OCI-LY1 (cell line): ENCODE data around the gene FBXW11.

Experiments used
- H2AFZ ChIP-seq: fragments of 200-600 bp; sonication (generic), shearing (Covaris generic); 2 replicates; pipeline ENCODE4 v1.6.0; 2014; ENCODE audit warnings: antibody characterized with exemption, mild to moderate bottlenecking, low read length
- H3F3A ChIP-seq: fragments of 200-600 bp; sonication (generic), shearing (Covaris generic); 2 replicates; pipeline ENCODE4 v1.6.0; 2014; ENCODE audit warnings: mild to moderate bottlenecking, antibody characterized with exemption, low read length, moderate library complexity; ENCODE audit not compliant: insufficient read depth
- H3K27ac ChIP-seq: fragments of 200-600 bp; sonication (generic); 2 replicates; pipeline ENCODE4 v1.5.1; 2014; ENCODE audit warnings: low read length, mixed run types, mild to moderate bottlenecking, low read depth; ENCODE audit not compliant: poor library complexity, severe bottlenecking
- H3K27me3 ChIP-seq: fragments of 200-600 bp; sonication (generic); 2 replicates; pipeline ENCODE4 v1.6.0; 2014; ENCODE audit warnings: antibody characterized with exemption, mild to moderate bottlenecking, low read length, moderate library complexity; ENCODE audit not compliant: insufficient read depth
- H3K36me3 ChIP-seq: fragments of 200-600 bp; sonication (generic); 2 replicates; pipeline ENCODE4 v1.6.1; 2014; ENCODE audit warnings: mild to moderate bottlenecking, antibody characterized with exemption, low read length, moderate library complexity, mixed read lengths; ENCODE audit not compliant: insufficient read depth
- H3K4me1 ChIP-seq: fragments of 200-600 bp; sonication (generic); 2 replicates; pipeline ENCODE4 v1.5.1; 2014; ENCODE audit warnings: mild to moderate bottlenecking, low read length, moderate library complexity; ENCODE audit not compliant: insufficient read depth, severe bottlenecking
- H3K4me2 ChIP-seq: fragments of 200-600 bp; sonication (generic), shearing (Covaris generic); 2 replicates; pipeline ENCODE4 v1.6.1; 2014; ENCODE audit warnings: low read length
- H3K4me3 ChIP-seq: fragments of 200-600 bp; sonication (generic); 2 replicates; pipeline ENCODE4 v1.5.1; 2014; ENCODE audit warnings: low read length, low read depth, mild to moderate bottlenecking, mixed read lengths; ENCODE audit not compliant: poor library complexity, severe bottlenecking
- H3K79me2 ChIP-seq: fragments of 200-600 bp; shearing (Covaris generic); 2 replicates; pipeline ENCODE4 v1.6.1; 2016; ENCODE audit warnings: mixed run types, low read length, mixed read lengths; ENCODE audit not compliant: insufficient read depth
- H3K9ac ChIP-seq: fragments of 200-600 bp; sonication (generic), shearing (Covaris generic); 2 replicates; pipeline ENCODE4 v1.6.1; 2014; ENCODE audit warnings: mild to moderate bottlenecking, low read length, mixed read lengths
- H3K9me2 ChIP-seq: fragments of 200-600 bp; sonication (generic), shearing (Covaris generic); 2 replicates; pipeline ENCODE4 v1.6.1; 2014; ENCODE audit warnings: low read depth, mild to moderate bottlenecking, low read length, mixed read lengths
- H3K9me3 ChIP-seq: fragments of 200-600 bp; shearing (Covaris generic); 2 replicates; pipeline ENCODE4 v1.6.1; 2014; ENCODE audit warnings: low read length, mixed read lengths
- H4K20me1 ChIP-seq: fragments of 200-600 bp; sonication (generic), shearing (Covaris generic); 2 replicates; pipeline ENCODE4 v1.6.0; 2016; ENCODE audit warnings: mild to moderate bottlenecking, low read length; ENCODE audit not compliant: insufficient read depth
- CTCF ChIP-seq: fragments of 200-600 bp; sonication (generic), shearing (Covaris generic); IDR thresholded peaks from 2 replicates; pipeline ENCODE4 v1.5.1; 2017; ENCODE audit warnings: mild to moderate bottlenecking, antibody characterized with exemption, low read length, moderate library complexity, mixed read lengths
- EZH2 ChIP-seq: fragments of 200-600 bp; sonication (generic), shearing (Covaris generic); IDR thresholded peaks from 2 replicates; pipeline ENCODE4 v1.8.0; 2017; ENCODE audit warnings: borderline replicate concordance, mixed run types, mild to moderate bottlenecking, antibody characterized with exemption, low read length, moderate library complexity, mixed read lengths

The FBXW11 gene

GRCh38 chr5:171823269-171823668 lies 183.2 kb downstream of the FBXW11 start:
- H3K9me2 ChIP-seq, result no peaks in the 10 kb centered on the region
- H3K4me1 ChIP-seq, result no peaks in the 10 kb centered on the region
- H3K4me2 ChIP-seq, result no peak overlapping the region
- 0 out of 2 replicates have a peak, but pooled peaks cover 6% of the 10 kb centered on the region for H3K27me3 ChIP-seq
- H3K9me3 ChIP-seq, result no peaks in the 10 kb centered on the region
- no peak overlapping the region for H3K4me3 ChIP-seq
- H3K27ac ChIP-seq, result no peak overlapping the region
- H4K20me1 ChIP-seq, result no peaks in the 10 kb centered on the region
- no peaks in the 10 kb centered on the region for H3F3A ChIP-seq
- no peak overlapping the region for H2AFZ ChIP-seq
- H3K79me2 ChIP-seq, result no peaks in the 10 kb centered on the region
- no peak overlapping the region for H3K9ac ChIP-seq
- no peak for TF ChIP-seq EZH2
- no peak for TF ChIP-seq CTCF
- no peaks in the 10 kb centered on the region for H3K36me3 ChIP-seq

- Histone ChIP-seq H3K9me3 (no peaks in the 10 kb centered on the region), H3K27ac (no peak overlapping the region), H3K79me2 (no peaks in the 10 kb centered on the region), H3K36me3 (no peaks in the 10 kb centered on the region), H2AFZ (no peak overlapping the region), H3K4me2 (no peak overlapping the region), H3F3A (no peaks in the 10 kb centered on the region), H3K27me3 (0 out of 2 replicates have a peak, but pooled peaks cover 6% of the 10 kb centered on the region), H3K9ac (no peak overlapping the region), H3K4me1 (no peaks in the 10 kb centered on the region), H3K9me2 (no peaks in the 10 kb centered on the region), H4K20me1 (no peaks in the 10 kb centered on the region), H3K4me3 (no peak overlapping the region)
- TF ChIP-seq CTCF, result no peak
- no peak for TF ChIP-seq EZH2
Observed at GRCh38 chr5:171821286-171821685, 185.2 kb downstream of the FBXW11 start.

GRCh38 chr5:171820561-171820960 lies 185.9 kb downstream of the FBXW11 start:
- Histone ChIP-seq H4K20me1 (no peaks in the 10 kb centered on the region), H3K9me2 (no peaks in the 10 kb centered on the region), H3K9ac (no peak overlapping the region), H3K27ac (no peak overlapping the region), H2AFZ (no peak overlapping the region), H3K4me1 (no peaks in the 10 kb centered on the region), H3K9me3 (no peaks in the 10 kb centered on the region), H3K79me2 (no peaks in the 10 kb centered on the region), H3K27me3 (0 out of 2 replicates have a peak, but pooled peaks cover 6% of the 10 kb centered on the region), H3F3A (no peaks in the 10 kb centered on the region), H3K36me3 (no peaks in the 10 kb centered on the region), H3K4me2 (no peak overlapping the region), H3K4me3 (no peak overlapping the region)
- TF ChIP-seq CTCF (no peak), EZH2 (no peak)
